ENCODE data around the gene GNL2.

DNA sequence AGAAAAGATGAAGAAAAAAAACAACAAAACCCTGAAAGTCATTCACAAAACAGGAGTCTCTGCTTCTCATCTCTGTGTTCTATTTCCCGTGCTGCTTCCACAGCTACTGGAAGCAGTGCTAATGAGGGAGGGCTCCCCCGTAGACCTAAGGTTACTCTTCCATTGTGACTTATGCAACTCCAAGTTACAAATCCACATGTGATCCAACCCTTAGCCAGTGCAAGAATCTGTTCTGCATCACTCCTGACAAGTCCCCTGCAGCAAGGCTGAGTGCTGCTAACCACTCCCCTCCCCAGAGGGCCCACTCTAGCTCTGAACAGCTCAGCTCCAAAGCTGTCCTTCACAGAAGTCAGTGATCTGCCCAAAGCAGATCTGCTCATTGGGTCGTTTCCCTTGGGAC is 28.7 kb downstream of the GNL2 start:
- TF ChIP-seq, protein P1, sequence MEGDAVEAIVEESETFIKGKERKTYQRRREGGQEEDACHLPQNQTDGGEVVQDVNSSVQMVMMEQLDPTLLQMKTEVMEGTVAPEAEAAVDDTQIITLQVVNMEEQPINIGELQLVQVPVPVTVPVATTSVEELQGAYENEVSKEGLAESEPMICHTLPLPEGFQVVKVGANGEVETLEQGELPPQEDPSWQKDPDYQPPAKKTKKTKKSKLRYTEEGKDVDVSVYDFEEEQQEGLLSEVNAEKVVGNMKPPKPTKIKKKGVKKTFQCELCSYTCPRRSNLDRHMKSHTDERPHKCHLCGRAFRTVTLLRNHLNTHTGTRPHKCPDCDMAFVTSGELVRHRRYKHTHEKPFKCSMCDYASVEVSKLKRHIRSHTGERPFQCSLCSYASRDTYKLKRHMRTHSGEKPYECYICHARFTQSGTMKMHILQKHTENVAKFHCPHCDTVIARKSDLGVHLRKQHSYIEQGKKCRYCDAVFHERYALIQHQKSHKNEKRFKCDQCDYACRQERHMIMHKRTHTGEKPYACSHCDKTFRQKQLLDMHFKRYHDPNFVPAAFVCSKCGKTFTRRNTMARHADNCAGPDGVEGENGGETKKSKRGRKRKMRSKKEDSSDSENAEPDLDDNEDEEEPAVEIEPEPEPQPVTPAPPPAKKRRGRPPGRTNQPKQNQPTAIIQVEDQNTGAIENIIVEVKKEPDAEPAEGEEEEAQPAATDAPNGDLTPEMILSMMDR (IDR thresholded peaks at IDR 0.05), result no peak
- peak; percentile 47 for TF ChIP-seq EP300 (IDR thresholded peaks at IDR 0.05)
- no peak for TF ChIP-seq POLR2A (IDR thresholded peaks at IDR 0.05)
- peak; percentile 20 to 88 (median 57) for TF ChIP-seq POLR2AphosphoS5 (IDR thresholded peaks at IDR 0.05)

All from stomach (tissue), 4 donors.